HEK293 (cell line): Measurements from ENCODE around the gene C19orf47.

Experiments
- CTCF ChIA-PET: fragments of 350-600 bp; formaldehyde crosslinking; extraction: SDS; loops from one replicate; lab custom pipeline; 2021; ENCODE audit warnings: antibody characterized with exemption; lab: Yijun Ruan, JAX
- POLR2A ChIA-PET: fragments of 300-600 bp; formaldehyde crosslinking; extraction: SDS; loops from one replicate; lab custom pipeline; 2020; ENCODE audit warnings: antibody characterized with exemption, inconsistent platforms; lab: Yijun Ruan, JAX
- H3K27ac ChIP-seq: fragments of 200-500 bp; sonication (Bioruptor generic); 2 replicates; pipeline ENCODE4 v1.5.1; 2014; ENCODE audit warnings: low read depth, low read length, control low read depth, inconsistent platforms; ENCODE audit errors: extremely low read depth
- H3K36me3 ChIP-seq, 2 experiments: fragments of 200-500 bp in 1 of 2; sonication (Bioruptor generic) in 1 of 2; 1 replicate in 1 of 2; 2 replicates in 1 of 2; pipeline ENCODE4 v1.5.1; 2014 to 2017; ENCODE audit warnings: inconsistent platforms in 2 of 2, low read length in 2 of 2; ENCODE audit not compliant: control insufficient read depth in 2 of 2, insufficient read depth in 1 of 2
- H3K4me1 ChIP-seq: fragments of 200-500 bp; sonication (Bioruptor generic); 2 replicates; pipeline ENCODE4 v1.5.1; 2014; ENCODE audit warnings: mild to moderate bottlenecking, low read length, inconsistent platforms; ENCODE audit not compliant: control insufficient read depth, insufficient read depth
- H3K4me3 ChIP-seq: 2 replicates; pipeline ENCODE4 v1.5.1; 2011; ENCODE audit warnings: low read depth, mild to moderate bottlenecking, control low read depth, low read length, moderate library complexity
- H3K9me3 ChIP-seq: fragments of 200-500 bp; sonication (Bioruptor generic); 2 replicates; pipeline ENCODE4 v1.5.1; 2014; ENCODE audit warnings: low read depth, low read length, inconsistent platforms; ENCODE audit not compliant: control insufficient read depth, insufficient read depth
- BCL6B ChIP-seq: fragments of 450-650 bp; formaldehyde crosslinking; IDR thresholded peaks from 2 replicates; pipeline ENCODE4 v1.5.1; 2017; ENCODE audit warnings: missing biosample characterization, missing genetic modification characterization
- GLIS1 ChIP-seq: fragments of 450-650 bp; formaldehyde crosslinking; IDR thresholded peaks from 2 replicates; pipeline ENCODE4 v1.5.1; 2016; ENCODE audit warnings: missing biosample characterization, missing genetic modification characterization
- HOXD13 ChIP-seq: sonication (generic); formaldehyde crosslinking; IDR thresholded peaks from 2 replicates; pipeline ENCODE4 v1.8.0; 2022; ENCODE audit warnings: missing genetic modification reagents, borderline replicate concordance
- PRDM2 ChIP-seq: fragments of 450-650 bp; formaldehyde crosslinking; IDR thresholded peaks from 2 replicates; pipeline ENCODE4 v1.5.1; 2016; ENCODE audit warnings: missing biosample characterization, missing genetic modification characterization, borderline replicate concordance
- SP3 ChIP-seq: fragments of 450-650 bp; formaldehyde crosslinking; IDR thresholded peaks from 2 replicates; pipeline ENCODE4 v1.5.1; 2016; ENCODE audit warnings: missing biosample characterization, missing genetic modification characterization
- ZFHX2 ChIP-seq: fragments of 450-650 bp; formaldehyde crosslinking; conservative IDR thresholded peaks from 2 replicates; pipeline ENCODE4 v1.5.1; 2016; ENCODE audit warnings: missing biosample characterization, missing genetic modification characterization
- ZFP3 ChIP-seq: fragments of 450-650 bp; formaldehyde crosslinking; IDR thresholded peaks from 2 replicates; pipeline ENCODE4 v1.5.1; 2016; ENCODE audit warnings: low read depth, missing biosample characterization, missing genetic modification characterization
- ZFP69B ChIP-seq: fragments of 450-650 bp; formaldehyde crosslinking; IDR thresholded peaks from 2 replicates; pipeline ENCODE4 v1.5.1; 2016; ENCODE audit warnings: missing biosample characterization, missing genetic modification characterization
- ZNF133 ChIP-seq: fragments of 450-650 bp; formaldehyde crosslinking; IDR thresholded peaks from 2 replicates; pipeline ENCODE4 v1.5.1; 2016; ENCODE audit warnings: missing biosample characterization, missing genetic modification characterization
- ZNF146 ChIP-seq: fragments of 450-650 bp; formaldehyde crosslinking; IDR thresholded peaks from 2 replicates; pipeline ENCODE4 v1.5.1; 2016; ENCODE audit warnings: missing biosample characterization, missing genetic modification characterization
- ZNF155 ChIP-seq: fragments of 450-650 bp; formaldehyde crosslinking; IDR thresholded peaks from 2 replicates; pipeline ENCODE4 v1.5.1; 2016; ENCODE audit warnings: missing biosample characterization, missing genetic modification characterization
- ZNF169 ChIP-seq: fragments of 450-650 bp; formaldehyde crosslinking; IDR thresholded peaks from 2 replicates; pipeline ENCODE4 v1.5.1; 2016; ENCODE audit warnings: missing biosample characterization, missing genetic modification characterization
- ZNF184 ChIP-seq: fragments of 450-650 bp; IDR thresholded peaks from 2 replicates; pipeline ENCODE4 v1.5.1; 2018; ENCODE audit warnings: missing biosample characterization, mild to moderate bottlenecking, missing genetic modification characterization
- ZNF2 ChIP-seq: fragments of 450-650 bp; formaldehyde crosslinking; IDR thresholded peaks from 2 replicates; pipeline ENCODE4 v1.5.1; 2016; ENCODE audit warnings: missing biosample characterization, missing genetic modification characterization
- ZNF214 ChIP-seq: fragments of 450-650 bp; formaldehyde crosslinking; IDR thresholded peaks from 2 replicates; pipeline ENCODE4 v1.5.1; 2017; ENCODE audit warnings: missing biosample characterization, mild to moderate bottlenecking, missing genetic modification characterization, borderline replicate concordance
- ZNF292 ChIP-seq: fragments of 450-650 bp; formaldehyde crosslinking; IDR thresholded peaks from 2 replicates; pipeline ENCODE4 v1.5.1; 2016; ENCODE audit warnings: low read depth, missing biosample characterization, missing genetic modification characterization, borderline replicate concordance
- ZNF302 ChIP-seq: fragments of 450-650 bp; formaldehyde crosslinking; IDR thresholded peaks from 2 replicates; pipeline ENCODE4 v1.5.1; 2016; ENCODE audit warnings: missing biosample characterization, missing genetic modification characterization, low read depth
- ZNF473 ChIP-seq: fragments of 450-650 bp; formaldehyde crosslinking; IDR thresholded peaks from 2 replicates; pipeline ENCODE4 v1.5.1; 2017; ENCODE audit warnings: missing biosample characterization, missing genetic modification characterization
- ZNF514 ChIP-seq: fragments of 450-650 bp; formaldehyde crosslinking; IDR thresholded peaks from 2 replicates; pipeline ENCODE4 v1.5.1; 2016; ENCODE audit warnings: missing biosample characterization, missing genetic modification characterization
- ZNF544 ChIP-seq: fragments of 450-650 bp; formaldehyde crosslinking; IDR thresholded peaks from 2 replicates; pipeline ENCODE4 v1.5.0; 2017; ENCODE audit warnings: missing biosample characterization, missing genetic modification characterization
- ZNF548 ChIP-seq: fragments of 450-650 bp; formaldehyde crosslinking; IDR thresholded peaks from 2 replicates; pipeline ENCODE4 v1.5.1; 2016; ENCODE audit warnings: missing biosample characterization, missing genetic modification characterization
- ZNF571 ChIP-seq: fragments of 450-650 bp; formaldehyde crosslinking; IDR thresholded peaks from 2 replicates; pipeline ENCODE4 v1.5.0; 2017; ENCODE audit warnings: missing biosample characterization, missing genetic modification characterization
- ZNF596 ChIP-seq: fragments of 450-650 bp; IDR thresholded peaks from 2 replicates; pipeline ENCODE4 v1.5.0; 2018; ENCODE audit warnings: missing biosample characterization, mild to moderate bottlenecking, missing genetic modification characterization, moderate library complexity
- ZNF660 ChIP-seq: fragments of 450-650 bp; IDR thresholded peaks from 2 replicates; pipeline ENCODE4 v1.5.1; 2018; ENCODE audit warnings: missing biosample characterization, mild to moderate bottlenecking, missing genetic modification characterization
- ZNF707 ChIP-seq: fragments of 450-650 bp; formaldehyde crosslinking; IDR thresholded peaks from 2 replicates; pipeline ENCODE4 v1.5.1; 2016; ENCODE audit warnings: missing biosample characterization, missing genetic modification characterization

The C19orf47 gene

GRCh38 chr19:40331052-40331451 lies 17.1 kb downstream of the C19orf47 start:
- no peaks in the 10 kb centered on the region for H3K9me3 ChIP-seq
- no peak overlapping the region for H3K4me3 ChIP-seq
- peaks cover 86 to 99% of the 10 kb centered on the region in 2 experiments for H3K36me3 ChIP-seq
- TF ChIP-seq ZNF292 (tag by site-specific recombination) (no peak), ZNF548 (no peak), ZNF473 (tag by site-specific recombination) (no peak), ZNF155 (tag by site-specific recombination) (no peak), ZNF514 (tag by site-specific recombination) (no peak), ZNF596 (tag by site-specific recombination) (no peak), PRDM2 (tag by site-specific recombination) (no peak), ZNF571 (tag by site-specific recombination) (no peak), ZNF169 (tag by site-specific recombination) (no peak), SP3 (tag by site-specific recombination) (no peak), BCL6B (tag by site-specific recombination) (no peak), ZFP3 (no peak), ZNF184 (tag by site-specific recombination) (no peak), ZNF707 (tag by site-specific recombination) (no peak), ZFP69B (tag by site-specific recombination) (no peak), GLIS1 (tag by site-specific recombination) (no peak), ZNF133 (tag by site-specific recombination) (no peak)
- no peaks in the 10 kb centered on the region; the same call in 1 of the 2 replicates for H3K4me1 ChIP-seq
- CTCF ChIA-PET, result interaction anchor here (0.6 to 1.8 kb wide), 5 partner anchors 17 to 303 kb away, joined by 3 to 6 read pairs (median 4); no protein-coding TSS in a partner anchor
- H3K27ac ChIP-seq, result peak overlapping the region; percentile 41; the same call in 1 of the 2 replicates
- POLR2A ChIA-PET, result interaction anchor here (2.0 kb wide), 1 partner anchor 17 kb away, joined by 6 read pairs; the partner anchor contains the start of genes C19orf47 and PLD3

- no peaks in the 10 kb centered on the region; the same call in 1 of the 2 replicates for H3K4me1 ChIP-seq
- peaks cover 92 to 99% of the 10 kb centered on the region in 2 experiments for H3K36me3 ChIP-seq
- H3K4me3 ChIP-seq, result no peak overlapping the region
- TF ChIP-seq ZNF544 (tag by site-specific recombination) (no peak), ZNF2 (no peak), ZFHX2 (no peak), ZNF214 (tag by site-specific recombination) (no peak), ZNF660 (tag by site-specific recombination) (no peak), ZNF146 (tag by site-specific recombination) (no peak), HOXD13 (CRISPR knock-in tag) (no peak), ZFP69B (tag by site-specific recombination) (no peak), ZNF302 (tag by site-specific recombination) (no peak)
- H3K27ac ChIP-seq, result no peak overlapping the region
- POLR2A ChIA-PET, result interaction anchor here (0.5 to 1.2 kb wide), 4 partner anchors 21 to 282 kb away, joined by 3 to 9 read pairs (median 6); partner anchors contain the start of genes C19orf47 and PLD3
- CTCF ChIA-PET, result interaction anchor here (2.3 kb wide), 1 partner anchor 21 kb away, joined by 6 read pairs; no protein-coding TSS in a partner anchor
- no peaks in the 10 kb centered on the region for H3K9me3 ChIP-seq
Observed at GRCh38 chr19:40326201-40326600, 22.0 kb downstream of the C19orf47 start.
